Stimulated activated CD8-positive, alpha-beta memory T cell treated with anti-CD3 and anti-CD28 coated beads, Interleukin-15, amount 100 ng/mL, for 48 hours (primary cell): Measurements from ENCODE around the gene THEM4.
"Not testable (repeated sequence)": the region's sequence is repeated elsewhere in the genome, so short reads cannot be mapped to it uniquely, and the experiment has no call there.

Experiments used
- DNase-seq, 2 donors: peaks; one replicate each; pipeline ENCODE4 v3.0.0-alpha.2; 2020; ENCODE audit warnings: low read depth in 2 of 2

Gene THEM4

GRCh38 chr1:151934048-151934493 is 24.8 kb upstream of the THEM4 start:
- DNase-seq = no peak

GRCh38 chr1:151924691-151925587 is 15.6 kb upstream of the THEM4 start:
- no peak for DNase-seq

- DNase-seq = no peak
These were observed 14.1 kb upstream of the THEM4 start for GRCh38 chr1:151923422-151923821.

- DNase-seq = no peak
These were observed 10.8 kb upstream of the THEM4 start for GRCh38 chr1:151920149-151920548.

GRCh38 chr1:151918819-151919610 is 9.7 kb upstream of the THEM4 start:
- no peak for DNase-seq

GRCh38 chr1:151918156-151918555 is 8.8 kb upstream of the THEM4 start:
- DNase-seq = no peak

- no peak for DNase-seq
These were observed 7.5 kb upstream of the THEM4 start for GRCh38 chr1:151916726-151917370.

- DNase-seq = no peak
These were observed 5.9 kb upstream of the THEM4 start for GRCh38 chr1:151915061-151915686.

- DNase-seq = no peak
These were observed 4.8 kb upstream of the THEM4 start for GRCh38 chr1:151914076-151914475.

- DNase-seq = no peak
These were observed 3.7 kb upstream of the THEM4 start for GRCh38 chr1:151912973-151913372.

- no peak for DNase-seq
These were observed 1.1 kb downstream of the THEM4 start for GRCh38 chr1:151908228-151908691.

GRCh38 chr1:151907363-151908139 is 1.8 kb downstream of the THEM4 start:
- no peak for DNase-seq

- not testable (repeated sequence) for DNase-seq
These were observed 3.0 kb downstream of the THEM4 start for GRCh38 chr1:151906324-151906645.

- not testable (repeated sequence) for DNase-seq
These were observed 3.6 kb downstream of the THEM4 start for GRCh38 chr1:151905443-151906323.

GRCh38 chr1:151905070-151905442 is 4.3 kb downstream of the THEM4 start:
- DNase-seq = peak; percentile 32 to 49

- DNase-seq = no peak
These were observed 6.5 kb downstream of the THEM4 start for GRCh38 chr1:151902858-151903257.

GRCh38 chr1:151900804-151901203 is 8.5 kb downstream of the THEM4 start:
- not testable (repeated sequence) for DNase-seq

- no peak for DNase-seq
These were observed 10.8 kb downstream of the THEM4 start for GRCh38 chr1:151898519-151898991.

GRCh38 chr1:151897991-151898431 is 11.3 kb downstream of the THEM4 start:
- DNase-seq = no peak
